ENCODE data around the gene AGAP3. TPM values are rescaled to one million over a fixed set of nuclear protein-coding genes. Genes with fewer than 3 reads are reported as not detected.

AGAP3 gene
- polyA plus RNA-seq, 1 of the 3 experiments (the other 2 are of a cell fraction), result 126 TPM

GRCh38 chr7:151080522-151081169, 5.6 kb upstream of the AGAP3 start, which contains the start of gene FASTK:
FASTK (minus strand) TSS chr7:151080809; CDS start chr7:151080766, 43 bp downstream.
- peak; percentile 99 for DNase-seq
- TF ChIP-seq RAD21 (IDR thresholded peaks at IDR 0.05; ENCODE audit: low read length) (no peak), ZBTB33 (IDR thresholded peaks at IDR 0.05; ENCODE audit: borderline replicate concordance, low read depth) (peak; percentile 60; the same call in 1 of the 2 replicates), TAF1 (IDR thresholded peaks at IDR 0.05; ENCODE audit: borderline replicate concordance, low read depth, low read length) (peak; percentile 97), MEF2A (IDR thresholded peaks at IDR 0.05; ENCODE audit: borderline replicate concordance, low read depth) (no peak), SMC3 (IDR thresholded peaks at IDR 0.05; ENCODE audit: low read depth, low read length) (no peak), ELF1 (IDR thresholded peaks at IDR 0.05) (peak; percentile 25; the same call in 1 of the 2 replicates), TCF12 (IDR thresholded peaks at IDR 0.05) (peak; percentile 7; the same call in 1 of the 2 replicates), PBX3 (IDR thresholded peaks at IDR 0.05) (peak; percentile 80), SIN3A (IDR thresholded peaks at IDR 0.05; ENCODE audit: borderline replicate concordance, low read depth, low read length) (peak; percentile 68; the same call in 1 of the 2 replicates), POLR2AphosphoS5 (IDR thresholded peaks at IDR 0.05; ENCODE audit: low read depth, low read length) (peak; percentile 90), REST (IDR thresholded peaks at IDR 0.05; ENCODE audit: low read depth, low read length) (no peak; the same call in 1 of the 2 replicates), JUND (IDR thresholded peaks at IDR 0.05) (no peak; the same call in 1 of the 2 replicates), GATA2 (CRISPR knock-in tag; IDR thresholded peaks at IDR 0.05) (no peak), FOXJ3 (CRISPR knock-in tag; IDR thresholded peaks at IDR 0.05) (no peak), USF2 (IDR thresholded peaks at IDR 0.05; ENCODE audit: borderline replicate concordance, low read depth, low read length) (no peak), YY1 (IDR thresholded peaks at IDR 0.05; ENCODE audit: low read depth) (peak; percentile 98), TEAD4 (IDR thresholded peaks at IDR 0.05; ENCODE audit: borderline replicate concordance, insufficient read depth) (no peak), RXRA (IDR thresholded peaks at IDR 0.05; ENCODE audit: borderline replicate concordance, low read depth) (no peak), RCOR1 (IDR thresholded peaks at IDR 0.05; ENCODE audit: low read length) (peak; percentile 30; the same call in 1 of the 2 replicates), EZH2phosphoT487 (IDR thresholded peaks at IDR 0.05; ENCODE audit: borderline replicate concordance, low read depth) (no peak), EP300 (IDR thresholded peaks at IDR 0.05; ENCODE audit: borderline replicate concordance in 1 of 2, low read depth in 1 of 2, low read length in 1 of 2) (peak in 1 of 2 experiments; percentile 34; a peak in 1 of 4 replicates), CTCF (IDR thresholded peaks at IDR 0.05) (no peak), NRF1 (IDR thresholded peaks at IDR 0.05; ENCODE audit: low read depth, low read length) (peak; percentile 46; the same call in 1 of the 2 replicates)

More at GRCh38 chr7:151080522-151081169, 5.6 kb upstream of the AGAP3 start, which contains the start of gene FASTK:
- no peaks in the 10 kb centered on the region for H3K27me3 ChIP-seq (ENCODE audit: insufficient read depth)
- peaks cover 48% of the 10 kb centered on the region for H3K79me2 ChIP-seq (ENCODE audit: insufficient read depth)
- peaks cover 12 to 46% of the 10 kb centered on the region in 2 experiments for H3K36me3 ChIP-seq (replicated peaks in 1 of 2; ENCODE audit: control insufficient read depth in 1 of 2, insufficient read depth in 2 of 2, low read length in 1 of 2)
- H4K20me1 ChIP-seq (ENCODE audit: insufficient read depth), result no peaks in the 10 kb centered on the region; the same call in 1 of the 2 replicates
- H3K4me1 ChIP-seq (ENCODE audit: control insufficient read depth in 1 of 2, insufficient read depth in 2 of 2, low read depth in 1 of 2, low read length in 1 of 2), result peaks cover 30 to 48% of the 10 kb centered on the region in 2 experiments
- peak within 1 kb of the TSS; percentile 96 for H3K9ac ChIP-seq
- ChIA-PET POLR2A (interaction anchor here (0.6 to 1.5 kb wide), 9 partner anchors 10 to 152 kb away, joined by 3 to 7 read pairs (median 4); partner anchors contain the start of genes ABCB8 and CHPF2), CTCF (interaction anchor here (0.6 to 21.3 kb wide), 8 partner anchors 12 to 88 kb away, joined by 3 to 474 read pairs (median 4); partner anchors contain the start of genes CDK5 and SLC4A2)
- H3K4me2 ChIP-seq, result peak within 1 kb of the TSS; percentile 98
- H3K27ac ChIP-seq (ENCODE audit: low read depth in 2 of 2, low read length in 1 of 2), result peak within 1 kb of the TSS; percentile 78 to 95
- peak within 1 kb of the TSS; percentile 73; the same call in 1 of the 2 replicates for H2AFZ ChIP-seq (ENCODE audit: low read depth)
- peak within 1 kb of the TSS; percentile 94 to 99 for H3K4me3 ChIP-seq (ENCODE audit: low read depth in 2 of 2, low read length in 1 of 2)
- peaks cover 42% of the 10 kb centered on the region for H3F3A ChIP-seq (replicated peaks; ENCODE audit: insufficient read depth)
- H3K9me3 ChIP-seq, result no peaks in the 10 kb centered on the region
- H3K9me2 ChIP-seq, result no peaks in the 10 kb centered on the region
- 2% methylated on average over 36 of the region's 66 CpGs for WGBS (ENCODE audit: low lambda C conversion rate)

Data from SK-N-SH (cell line).